Activated naive CD8-positive, alpha-beta T cell treated with anti-CD3 and anti-CD28 coated beads, Interleukin-2, amount 50 U/mL, for 24 hours (primary cell): ENCODE measurements around the gene SPEG.

Experiments
- ATAC-seq: fragments of 150-1000 bp; cut with Tn5 transposase; one replicate; pipeline ENCODE4 v1.10.0; 2021
- DNase-seq: peaks from one replicate; pipeline ENCODE4 v3.0.0; 2021
- H3K27ac Mint-ChIP-seq: one replicate; pipeline ENCODE4 v1.8.0; 2021; ENCODE audit warnings: mild to moderate bottlenecking, mixed read lengths
- H3K27me3 Mint-ChIP-seq: one replicate; pipeline ENCODE4 v1.8.0; 2021; ENCODE audit warnings: mixed read lengths
- H3K36me3 Mint-ChIP-seq: one replicate; pipeline ENCODE4 v1.8.0; 2021; ENCODE audit warnings: low read depth, mixed read lengths
- H3K4me1 Mint-ChIP-seq: one replicate; pipeline ENCODE4 v1.8.0; 2021; ENCODE audit warnings: mixed read lengths
- H3K4me3 Mint-ChIP-seq: one replicate; pipeline ENCODE4 v1.8.0; 2021; ENCODE audit warnings: mild to moderate bottlenecking, moderate library complexity, mixed read lengths
- H3K9me3 Mint-ChIP-seq: one replicate; pipeline ENCODE4 v1.8.0; 2021; ENCODE audit warnings: mixed read lengths

SPEG gene

GRCh38 chr2:219464286-219465032 is 29.8 kb downstream of the SPEG start:
- no peaks in the 10 kb centered on the region for H3K27me3 Mint-ChIP-seq

GRCh38 chr2:219465659-219466561 is 31.3 kb downstream of the SPEG start:
- no peak overlapping the region for H3K27ac Mint-ChIP-seq
- ATAC-seq, result no peak

More at GRCh38 chr2:219464286-219465032, 29.8 kb downstream of the SPEG start:
- ATAC-seq (no peak), DNase-seq (no peak)
- Mint-ChIP-seq H3K9me3 (no peaks in the 10 kb centered on the region), H3K36me3 (no peaks in the 10 kb centered on the region), H3K4me1 (no peaks in the 10 kb centered on the region), H3K27ac (no peak overlapping the region), H3K4me3 (no peak overlapping the region)

GRCh38 chr2:219466816-219467735 is 32.4 kb downstream of the SPEG start:
- no peaks in the 10 kb centered on the region for H3K4me1 Mint-ChIP-seq
- no peak overlapping the region for H3K27ac Mint-ChIP-seq
- H3K27me3 Mint-ChIP-seq, result no peaks in the 10 kb centered on the region
- ATAC-seq (no peak), DNase-seq (no peak)
- H3K9me3 Mint-ChIP-seq, result no peaks in the 10 kb centered on the region
- H3K36me3 Mint-ChIP-seq, result no peaks in the 10 kb centered on the region
- no peak overlapping the region for H3K4me3 Mint-ChIP-seq

More at GRCh38 chr2:219465659-219466561, 31.3 kb downstream of the SPEG start:
- no peak for DNase-seq
- Mint-ChIP-seq H3K4me3 (no peak overlapping the region), H3K9me3 (no peaks in the 10 kb centered on the region), H3K27me3 (no peaks in the 10 kb centered on the region), H3K4me1 (no peaks in the 10 kb centered on the region), H3K36me3 (no peaks in the 10 kb centered on the region)

GRCh38 chr2:219467736-219468075 is 33.1 kb downstream of the SPEG start:
- no peak overlapping the region for H3K4me3 Mint-ChIP-seq
- no peaks in the 10 kb centered on the region for H3K4me1 Mint-ChIP-seq
- DNase-seq (no peak), ATAC-seq (no peak)
- no peaks in the 10 kb centered on the region for H3K9me3 Mint-ChIP-seq
- H3K27ac Mint-ChIP-seq, result no peak overlapping the region
- H3K27me3 Mint-ChIP-seq, result no peaks in the 10 kb centered on the region
- no peaks in the 10 kb centered on the region for H3K36me3 Mint-ChIP-seq

- ATAC-seq, result no peak
- H3K36me3 Mint-ChIP-seq, result no peaks in the 10 kb centered on the region
- H3K4me1 Mint-ChIP-seq, result no peaks in the 10 kb centered on the region
- no peaks in the 10 kb centered on the region for H3K9me3 Mint-ChIP-seq
- H3K27me3 Mint-ChIP-seq, result no peaks in the 10 kb centered on the region
- no peak for DNase-seq
- no peak overlapping the region for H3K27ac Mint-ChIP-seq
- no peak overlapping the region for H3K4me3 Mint-ChIP-seq
Observed at GRCh38 chr2:219468410-219469185, 34.0 kb downstream of the SPEG start.

GRCh38 chr2:219469186-219469724 is 34.6 kb downstream of the SPEG start:
- Mint-ChIP-seq H3K4me3 (no peak overlapping the region), H3K27me3 (no peaks in the 10 kb centered on the region), H3K27ac (no peak overlapping the region), H3K4me1 (no peaks in the 10 kb centered on the region), H3K36me3 (no peaks in the 10 kb centered on the region), H3K9me3 (no peaks in the 10 kb centered on the region)
- no peak for DNase-seq
- ATAC-seq, result no peak

- no peak overlapping the region for H3K4me3 Mint-ChIP-seq
- no peaks in the 10 kb centered on the region for H3K27me3 Mint-ChIP-seq
- H3K4me1 Mint-ChIP-seq, result no peaks in the 10 kb centered on the region
- DNase-seq (no peak), ATAC-seq (no peak)
- H3K27ac Mint-ChIP-seq, result no peak overlapping the region
- no peaks in the 10 kb centered on the region for H3K9me3 Mint-ChIP-seq
- no peaks in the 10 kb centered on the region for H3K36me3 Mint-ChIP-seq
Observed at GRCh38 chr2:219470429-219470828, 35.8 kb downstream of the SPEG start.

- Mint-ChIP-seq H3K27me3 (peaks cover 3% of the 10 kb centered on the region), H3K27ac (no peak overlapping the region), H3K4me3 (no peak overlapping the region), H3K4me1 (peaks cover 3% of the 10 kb centered on the region), H3K9me3 (no peaks in the 10 kb centered on the region), H3K36me3 (no peaks in the 10 kb centered on the region)
- no peak for ATAC-seq
- no peak for DNase-seq
Observed at GRCh38 chr2:219471476-219472371, 37.1 kb downstream of the SPEG start.

- no peaks in the 10 kb centered on the region for H3K9me3 Mint-ChIP-seq
- ATAC-seq (no peak), DNase-seq (no peak)
- H3K4me1 Mint-ChIP-seq, result peaks cover 3% of the 10 kb centered on the region
- H3K36me3 Mint-ChIP-seq, result no peaks in the 10 kb centered on the region
- no peak overlapping the region for H3K4me3 Mint-ChIP-seq
- no peak overlapping the region for H3K27ac Mint-ChIP-seq
- H3K27me3 Mint-ChIP-seq, result peaks cover 3% of the 10 kb centered on the region
Observed at GRCh38 chr2:219472629-219473187, 38.1 kb downstream of the SPEG start.

- no peaks in the 10 kb centered on the region for H3K9me3 Mint-ChIP-seq
- DNase-seq (no peak), ATAC-seq (no peak)
- no peaks in the 10 kb centered on the region for H3K36me3 Mint-ChIP-seq
- H3K27ac Mint-ChIP-seq, result no peak overlapping the region
- H3K4me3 Mint-ChIP-seq, result no peak overlapping the region
- peaks cover 3% of the 10 kb centered on the region for H3K27me3 Mint-ChIP-seq
- peaks cover 3% of the 10 kb centered on the region for H3K4me1 Mint-ChIP-seq
Observed at GRCh38 chr2:219473511-219473910, 38.9 kb downstream of the SPEG start.

- Mint-ChIP-seq H3K4me3 (no peak overlapping the region), H3K4me1 (peaks cover 3% of the 10 kb centered on the region)
Observed at GRCh38 chr2:219474285-219475060, 39.8 kb downstream of the SPEG start.

GRCh38 chr2:219475278-219475677 is 40.6 kb downstream of the SPEG start:
- Mint-ChIP-seq H3K27ac (no peak overlapping the region), H3K4me3 (no peak overlapping the region), H3K36me3 (no peaks in the 10 kb centered on the region), H3K27me3 (peaks cover 3% of the 10 kb centered on the region), H3K4me1 (peaks cover 3% of the 10 kb centered on the region), H3K9me3 (no peaks in the 10 kb centered on the region)
- DNase-seq, result no peak
- ATAC-seq, result no peak

More at GRCh38 chr2:219474285-219475060, 39.8 kb downstream of the SPEG start:
- no peaks in the 10 kb centered on the region for H3K36me3 Mint-ChIP-seq
- DNase-seq (no peak), ATAC-seq (no peak)
- no peaks in the 10 kb centered on the region for H3K9me3 Mint-ChIP-seq
- H3K27ac Mint-ChIP-seq, result no peak overlapping the region
- H3K27me3 Mint-ChIP-seq, result peaks cover 3% of the 10 kb centered on the region
